Measurements from ENCODE around the gene C4BPB. TPM values are rescaled to one million over a fixed set of nuclear protein-coding genes. Genes with fewer than 3 reads are reported as not detected.
A peak's percentile ranks its signal among the peaks of the same experiment; 100 is the strongest.

The C4BPB gene
- total RNA-seq, 2 donors from 2014 or later, result not detected

- H3K4me3 Mint-ChIP-seq, result no peak overlapping the region
- no peaks in the 10 kb centered on the region for H3K9me3 ChIP-seq (ENCODE audit: control insufficient read depth, low read length)
Observed at GRCh38 chr1:207058252-207058651, 30.4 kb upstream of the C4BPB start.

DNA sequence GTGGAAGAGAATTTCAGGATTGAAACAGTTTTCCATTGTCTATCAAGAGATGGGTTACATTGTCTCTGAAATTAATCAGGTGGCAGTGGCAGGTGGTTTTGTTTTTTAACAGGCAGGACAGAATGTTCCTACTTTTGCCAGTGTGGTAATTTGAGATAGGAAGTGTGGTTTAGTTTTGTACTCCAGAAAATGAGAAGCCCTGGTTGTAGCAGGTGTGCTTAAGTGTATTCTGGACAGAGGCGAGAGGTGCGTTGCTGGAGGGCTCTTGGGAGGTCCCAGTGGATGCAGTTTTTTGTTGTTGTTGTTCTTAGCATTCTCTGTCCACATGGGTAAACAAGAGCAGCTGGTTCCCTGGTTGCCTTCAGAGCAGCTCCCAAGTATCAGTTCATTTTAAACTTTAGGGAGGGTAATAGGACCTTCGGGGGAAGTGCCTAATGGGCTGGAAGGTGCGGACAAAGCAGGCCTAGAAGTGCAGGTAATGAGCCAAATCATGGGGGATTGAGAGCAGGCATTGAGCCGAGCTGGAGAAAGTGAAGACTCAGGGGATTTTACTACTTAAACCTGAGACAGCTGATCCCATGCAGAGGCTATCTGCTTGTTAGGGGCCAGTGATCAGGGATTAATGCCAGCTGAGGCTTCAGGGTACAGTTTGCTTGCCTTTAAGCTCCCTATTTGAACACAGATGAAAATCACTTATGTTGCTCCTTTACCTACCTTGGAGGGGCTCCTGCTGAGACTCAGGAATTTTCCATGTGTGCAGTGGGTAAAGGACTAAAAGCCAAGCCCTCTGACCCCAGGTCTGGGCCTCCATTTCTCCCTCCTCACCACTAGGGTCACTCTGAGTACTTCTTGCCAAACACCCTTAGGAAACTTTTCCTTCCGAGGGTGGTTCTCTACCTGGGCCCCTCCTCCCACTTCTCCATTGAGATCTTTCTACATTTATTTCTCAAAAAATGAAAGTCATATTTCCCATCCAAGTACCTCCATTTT, 29.5 kb upstream of the C4BPB start:
- no peak overlapping the region for H3K27ac ChIP-seq (ENCODE audit: low read depth, low read length)
- H3K27me3 Mint-ChIP-seq (ENCODE audit: insufficient read depth), result no peaks in the 10 kb centered on the region
- no peaks in the 10 kb centered on the region for H3K9me3 Mint-ChIP-seq
- peak; percentile 73 for TF ChIP-seq CTCF (conservative IDR thresholded peaks at IDR 0.05)
- H3K4me3 ChIP-seq (ENCODE audit: low read length), result no peak overlapping the region
- H3K9ac ChIP-seq (ENCODE audit: extremely low read depth, low read length, poor library complexity, severe bottlenecking), result no peak overlapping the region
- H3K36me3 Mint-ChIP-seq (ENCODE audit: low read depth), result peaks cover 13% of the 10 kb centered on the region
- no peaks in the 10 kb centered on the region for H3K9me3 ChIP-seq (ENCODE audit: control insufficient read depth, low read length)
- no peaks in the 10 kb centered on the region for H3K36me3 ChIP-seq (ENCODE audit: control insufficient read depth, insufficient read depth, low read length)
- H3K4me3 Mint-ChIP-seq, result no peak overlapping the region
- peak; percentile 67 for DNase-seq
- no peaks in the 10 kb centered on the region for H3K27me3 ChIP-seq (ENCODE audit: control insufficient read depth, insufficient read depth, low read length, poor library complexity, severe bottlenecking)
- H3K4me1 ChIP-seq (ENCODE audit: control insufficient read depth, insufficient read depth, low read length), result no peaks in the 10 kb centered on the region
- peaks cover 10% of the 10 kb centered on the region for H3K4me1 Mint-ChIP-seq
- 80 to 85% methylated on average over 6 of the region's 6 CpGs for WGBS, 2 experiments (ENCODE audit: insufficient coverage in 1 of 2, insufficient read length in 1 of 2)
- peak overlapping the region; percentile 74 for H3K27ac Mint-ChIP-seq

More at GRCh38 chr1:207058252-207058651, 30.4 kb upstream of the C4BPB start:
- Mint-ChIP-seq H3K27me3 (ENCODE audit: insufficient read depth) (peaks cover 2% of the 10 kb centered on the region), H3K9me3 (no peaks in the 10 kb centered on the region), H3K27ac (no peak overlapping the region), H3K4me1 (peaks cover 12% of the 10 kb centered on the region), H3K36me3 (ENCODE audit: low read depth) (peaks cover 11% of the 10 kb centered on the region)
- Histone ChIP-seq H3K27ac (ENCODE audit: low read depth, low read length) (no peak overlapping the region), H3K4me1 (ENCODE audit: control insufficient read depth, insufficient read depth, low read length) (no peaks in the 10 kb centered on the region), H3K27me3 (ENCODE audit: control insufficient read depth, insufficient read depth, low read length, poor library complexity, severe bottlenecking) (no peaks in the 10 kb centered on the region), H3K36me3 (ENCODE audit: control insufficient read depth, insufficient read depth, low read length) (no peaks in the 10 kb centered on the region), H3K9ac (ENCODE audit: extremely low read depth, low read length, poor library complexity, severe bottlenecking) (no peak overlapping the region), H3K4me3 (ENCODE audit: low read length) (no peak overlapping the region)
- no peak for DNase-seq
- no peak for TF ChIP-seq CTCF (conservative IDR thresholded peaks at IDR 0.05)
- WGBS, 2 experiments (ENCODE audit: insufficient coverage in 1 of 2, insufficient read length in 1 of 2), result 89 to 92% methylated on average over 2 to 4 of the region's 4 CpGs

DNA sequence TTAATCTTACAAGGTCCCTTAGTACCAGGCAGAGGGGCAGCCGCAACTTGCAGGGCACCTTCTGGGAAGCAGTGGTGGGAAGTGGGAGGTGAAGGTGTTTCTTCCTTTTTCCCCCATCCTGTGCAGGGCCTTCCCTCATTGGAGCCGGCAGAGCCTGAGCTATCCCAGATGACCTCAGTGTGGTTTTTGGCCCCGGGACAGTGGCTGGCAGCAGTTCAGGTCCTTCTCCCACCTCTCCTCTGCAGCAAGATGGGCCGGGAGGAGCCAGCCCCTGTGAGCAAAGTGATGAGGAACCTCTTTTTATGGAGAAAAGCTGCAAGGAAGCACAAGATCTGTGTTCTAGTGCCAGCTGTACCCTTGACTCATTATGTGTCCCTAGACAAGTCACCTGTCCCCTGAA, 28.8 kb upstream of the C4BPB start:
- Mint-ChIP-seq H3K9me3 (no peaks in the 10 kb centered on the region), H3K27me3 (ENCODE audit: insufficient read depth) (no peaks in the 10 kb centered on the region), H3K4me3 (no peak overlapping the region), H3K36me3 (ENCODE audit: low read depth) (peaks cover 19% of the 10 kb centered on the region), H3K4me1 (peaks cover 10% of the 10 kb centered on the region), H3K27ac (no peak overlapping the region)
- Histone ChIP-seq H3K27ac (ENCODE audit: low read depth, low read length) (no peak overlapping the region), H3K4me3 (ENCODE audit: low read length) (no peak overlapping the region), H3K9ac (ENCODE audit: extremely low read depth, low read length, poor library complexity, severe bottlenecking) (no peak overlapping the region), H3K4me1 (ENCODE audit: control insufficient read depth, insufficient read depth, low read length) (no peaks in the 10 kb centered on the region), H3K9me3 (ENCODE audit: control insufficient read depth, low read length) (no peaks in the 10 kb centered on the region), H3K27me3 (ENCODE audit: control insufficient read depth, insufficient read depth, low read length, poor library complexity, severe bottlenecking) (no peaks in the 10 kb centered on the region), H3K36me3 (ENCODE audit: control insufficient read depth, insufficient read depth, low read length) (no peaks in the 10 kb centered on the region)
- DNase-seq, result no peak
- TF ChIP-seq CTCF (conservative IDR thresholded peaks at IDR 0.05), result no peak
- WGBS, 2 experiments (ENCODE audit: insufficient coverage in 1 of 2, insufficient read length in 1 of 2), result 90% methylated on average over 4 of the region's 4 CpGs; no CpG with 5 or more reads in 1 of the 2 experiments

All from endodermal cell (in vitro differentiated cells).